GM19324 (cell line): Measurements from ENCODE around the gene PCGF3.
"Not testable (repeated sequence)": the region's sequence is repeated elsewhere in the genome, so short reads cannot be mapped to it uniquely, and the experiment has no call there.

Experiments
- ATAC-seq: cut with Tn5 transposase; IDR thresholded peaks from one replicate; pipeline ENCODE4 v1.9.1; 2021; ENCODE audit warnings: mild to moderate bottlenecking, moderate library complexity; ENCODE audit not compliant: unreplicated experiment, low FRiP score

PCGF3 gene

GRCh38 chr4:699816-700580 is 5.6 kb upstream of the PCGF3 start:
- no peak for ATAC-seq

- ATAC-seq, result no peak
Observed at GRCh38 chr4:700587-701264, 4.9 kb upstream of the PCGF3 start.

- ATAC-seq, result no peak
Observed at GRCh38 chr4:702618-703048, 3.0 kb upstream of the PCGF3 start.

GRCh38 chr4:703336-704197 is 2.1 kb upstream of the PCGF3 start:
- ATAC-seq, result no peak

- no peak for ATAC-seq
Observed at GRCh38 chr4:704198-704891, 1.3 kb upstream of the PCGF3 start.

GRCh38 chr4:704971-705277 is 708 bp upstream of the PCGF3 start:
- no peak for ATAC-seq

- not testable (repeated sequence) for ATAC-seq
Observed at GRCh38 chr4:706083-706633, 526 bp downstream of the PCGF3 start.

- ATAC-seq, result no peak
Observed at GRCh38 chr4:706834-707598, 1.4 kb downstream of the PCGF3 start.

GRCh38 chr4:707929-708630 is 2.4 kb downstream of the PCGF3 start:
- no peak for ATAC-seq

- no peak for ATAC-seq
Observed at GRCh38 chr4:708631-708933, 3.0 kb downstream of the PCGF3 start.

- ATAC-seq, result no peak
Observed at GRCh38 chr4:709348-709747, 3.7 kb downstream of the PCGF3 start.

GRCh38 chr4:710116-710515 is 4.5 kb downstream of the PCGF3 start:
- no peak for ATAC-seq

- no peak for ATAC-seq
Observed at GRCh38 chr4:710916-711315, 5.3 kb downstream of the PCGF3 start.

GRCh38 chr4:712093-712492 is 6.5 kb downstream of the PCGF3 start:
- ATAC-seq, result no peak

- no peak for ATAC-seq
Observed at GRCh38 chr4:712916-713632, 7.4 kb downstream of the PCGF3 start.

- no peak for ATAC-seq
Observed at GRCh38 chr4:714087-714486, 8.5 kb downstream of the PCGF3 start.

- no peak for ATAC-seq
Observed at GRCh38 chr4:717601-718320, 12.1 kb downstream of the PCGF3 start.

GRCh38 chr4:718460-718859 is 12.8 kb downstream of the PCGF3 start:
- no peak for ATAC-seq
